Stimulated activated CD8-positive, alpha-beta memory T cell treated with anti-CD3 and anti-CD28 coated beads, Interleukin-4, amount 100 ng/mL, for 24 hours (primary cell): ENCODE data around the gene PRDM12.

Experiments used
- DNase-seq: peaks from one replicate; pipeline ENCODE4 v3.0.0-alpha.2; 2020; ENCODE audit warnings: low read depth

Gene PRDM12

DNA sequence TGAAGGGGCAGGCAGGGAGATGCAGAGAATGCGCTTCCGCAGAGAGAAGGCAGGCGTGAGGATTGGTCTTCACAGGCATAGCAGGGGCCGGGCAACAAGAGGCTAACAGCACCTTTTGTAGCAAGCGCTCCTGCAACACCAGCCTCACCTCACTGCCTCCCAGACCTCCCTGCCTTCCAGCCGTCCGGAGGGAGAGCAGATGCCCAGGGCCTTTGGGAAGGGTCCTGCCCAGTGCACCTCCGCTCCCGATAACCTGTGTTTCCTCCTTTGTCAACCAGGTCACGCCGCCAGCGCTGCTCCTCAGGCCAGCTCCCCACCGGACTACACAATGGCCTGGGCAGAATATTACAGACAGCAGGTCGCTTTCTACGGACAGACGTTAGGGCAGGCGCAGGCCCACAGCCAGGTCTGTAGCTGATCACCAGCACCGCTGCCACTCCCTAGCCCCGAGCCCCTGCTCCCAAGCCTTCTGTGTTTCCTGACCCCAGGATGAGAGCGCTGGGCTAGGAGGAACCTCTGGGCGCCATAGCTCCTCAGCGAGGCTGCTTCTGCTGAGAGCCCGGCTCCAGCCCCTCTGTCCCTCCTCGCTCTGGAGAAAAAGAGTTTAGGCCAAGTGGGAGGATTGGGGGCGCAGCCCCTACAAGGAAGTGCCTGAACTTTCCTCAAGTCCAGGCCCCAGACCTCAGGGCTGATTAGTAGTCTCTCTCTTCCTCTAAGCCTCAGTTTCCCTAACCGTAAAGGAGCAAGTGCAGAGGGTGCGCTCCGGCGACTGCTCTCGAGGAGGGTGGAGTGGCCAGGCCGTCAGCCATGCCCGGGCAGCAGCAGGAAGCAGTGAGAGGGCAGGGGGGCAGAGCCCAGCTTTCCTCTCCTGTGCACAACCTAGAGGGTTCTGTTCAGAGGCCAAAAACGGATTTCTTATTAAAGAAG is 28.4 kb upstream of the PRDM12 start:
- DNase-seq: no peak

DNA sequence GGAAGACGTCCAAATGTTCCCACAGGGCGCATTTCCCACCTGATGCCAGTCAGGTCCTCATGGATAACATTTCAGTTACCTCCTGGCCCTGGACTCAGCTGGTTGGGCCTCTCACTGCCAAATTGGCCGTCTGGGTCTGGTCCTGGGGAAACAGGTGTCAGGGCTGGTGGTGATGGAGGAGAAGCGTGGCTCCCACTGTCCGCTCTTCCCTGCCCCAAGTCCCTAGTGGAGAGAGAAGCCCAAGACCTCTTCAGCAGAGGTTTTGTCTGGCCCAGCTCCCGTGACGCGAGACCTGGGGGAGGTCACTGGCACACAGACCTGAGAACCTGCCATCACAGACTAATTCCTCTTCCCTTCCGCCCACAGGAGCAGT is 27.8 kb upstream of the PRDM12 start:
- DNase-seq: no peak

DNA sequence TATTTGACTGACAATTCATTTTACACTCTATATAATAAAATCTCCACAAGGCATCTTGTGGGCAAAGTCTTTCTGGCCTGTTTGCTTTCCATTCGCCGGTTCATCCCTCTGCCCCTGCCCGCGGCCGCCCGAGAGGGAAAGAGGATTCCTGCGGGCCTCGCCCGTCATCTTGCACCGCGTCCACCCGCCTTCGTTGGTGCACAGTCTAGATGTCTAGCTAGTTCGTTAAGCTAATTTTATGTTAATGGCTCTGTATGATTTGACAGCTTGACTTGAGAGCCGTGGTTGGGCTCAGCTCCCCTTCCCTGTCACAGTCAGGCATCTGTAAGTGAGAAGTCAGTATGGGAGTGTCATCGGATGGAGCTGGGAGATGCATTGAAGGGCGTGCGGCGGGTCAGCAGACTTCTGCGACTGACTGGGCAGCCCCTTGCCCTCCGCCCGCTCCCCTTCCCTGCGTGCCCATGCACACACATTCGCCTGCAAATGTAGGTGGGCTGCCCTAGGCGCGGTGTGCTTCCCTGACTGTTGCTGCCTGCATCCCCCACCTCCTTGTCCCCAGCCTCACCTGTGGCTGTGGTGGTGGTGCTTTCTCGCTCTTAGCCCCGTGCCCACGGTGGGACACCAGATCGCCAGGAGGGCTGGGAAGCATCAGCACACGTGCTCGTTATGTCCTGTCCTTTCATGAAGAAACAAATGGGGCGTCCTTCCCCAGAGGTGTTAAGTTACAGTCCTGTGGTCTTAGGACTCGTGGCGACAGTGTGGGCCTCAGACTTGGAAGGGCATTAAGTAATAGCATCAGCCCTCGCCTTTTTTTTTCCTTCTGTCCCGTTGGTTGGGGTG is 25.9 kb upstream of the PRDM12 start:
- no peak for DNase-seq

DNA sequence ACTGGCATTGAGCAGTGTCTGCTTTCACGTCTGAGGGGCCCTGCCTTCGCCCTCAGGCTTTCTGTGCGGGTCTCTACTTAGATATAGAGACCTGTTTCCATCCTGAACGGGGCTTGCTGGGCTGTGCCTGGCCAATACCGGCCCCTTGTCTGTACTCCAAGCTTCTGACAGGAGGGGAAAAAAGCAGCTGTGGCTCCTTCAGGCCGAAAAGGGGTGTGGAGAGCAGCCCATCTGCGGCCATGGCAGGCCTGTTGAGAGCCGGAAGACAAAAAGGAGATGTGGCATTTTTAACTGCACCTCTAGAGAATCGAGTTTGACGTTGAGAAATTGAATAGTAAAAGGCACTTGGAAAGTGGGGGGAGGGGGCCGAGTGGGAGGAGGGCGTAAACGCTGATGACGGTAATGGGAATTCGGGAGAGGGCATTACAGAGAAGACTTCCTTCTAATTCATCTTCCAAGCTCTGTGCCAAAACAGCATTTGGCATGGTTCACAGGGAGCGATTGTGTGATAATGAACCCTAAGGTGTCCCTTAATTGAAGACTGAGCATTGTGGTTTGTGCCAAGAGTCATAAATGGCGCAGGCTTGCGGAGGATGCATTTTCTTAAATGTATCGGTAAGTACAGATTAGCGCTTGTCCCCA is 25.1 kb upstream of the PRDM12 start:
- DNase-seq: no peak

DNA sequence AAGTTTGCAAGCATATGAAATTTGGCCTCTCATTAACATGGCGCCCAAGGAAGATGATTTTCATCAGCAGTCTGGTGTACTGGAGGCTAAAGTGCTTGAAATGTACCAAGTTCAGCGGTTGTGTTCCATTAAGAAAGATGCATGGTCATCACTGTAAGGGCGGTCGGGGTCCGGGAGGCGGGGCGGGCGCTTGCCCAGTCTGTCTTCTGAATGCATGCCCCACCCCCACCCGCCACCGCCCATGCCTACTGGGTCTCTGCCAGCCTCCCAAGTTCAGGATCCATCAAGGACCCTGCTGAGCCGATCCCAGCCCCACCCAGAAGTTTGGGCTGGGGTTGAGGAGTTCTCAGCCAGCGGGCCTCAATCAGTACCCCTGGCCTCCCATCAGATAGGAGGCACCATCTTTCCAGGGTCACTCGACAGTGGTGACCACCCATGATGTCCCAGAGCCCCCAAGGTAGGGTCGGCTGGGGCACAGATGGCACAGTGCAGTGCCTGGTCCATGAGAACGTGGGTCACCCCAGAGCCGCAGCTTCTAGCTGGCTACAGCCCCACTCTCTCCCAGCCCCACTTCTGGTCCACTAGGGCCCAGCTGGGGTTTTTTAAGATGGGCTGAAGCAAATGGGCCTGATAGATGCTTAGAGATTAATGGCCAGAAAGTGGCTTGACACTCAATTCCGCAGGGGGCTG is 24.4 kb upstream of the PRDM12 start:
- DNase-seq: no peak

DNA sequence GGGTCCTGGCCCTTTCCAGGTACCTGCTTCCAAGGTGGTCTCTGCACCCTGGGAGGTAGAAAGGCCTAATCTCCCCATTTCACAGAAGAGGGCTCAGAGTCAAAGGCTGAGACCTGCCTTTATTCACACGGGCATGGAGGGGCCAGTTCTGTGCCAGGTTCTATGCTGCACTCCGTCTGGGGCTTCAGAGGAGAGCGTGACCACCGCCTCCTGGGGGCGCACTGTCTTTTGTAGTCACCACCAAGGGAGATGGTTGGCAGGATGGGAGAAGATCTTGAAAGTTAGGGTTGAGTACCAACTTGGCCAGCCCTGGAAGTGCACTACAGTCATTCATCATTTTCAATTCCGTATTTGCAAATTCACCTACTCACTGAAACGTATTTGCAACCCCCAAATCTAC is 23.7 kb upstream of the PRDM12 start:
- DNase-seq: no peak

DNA sequence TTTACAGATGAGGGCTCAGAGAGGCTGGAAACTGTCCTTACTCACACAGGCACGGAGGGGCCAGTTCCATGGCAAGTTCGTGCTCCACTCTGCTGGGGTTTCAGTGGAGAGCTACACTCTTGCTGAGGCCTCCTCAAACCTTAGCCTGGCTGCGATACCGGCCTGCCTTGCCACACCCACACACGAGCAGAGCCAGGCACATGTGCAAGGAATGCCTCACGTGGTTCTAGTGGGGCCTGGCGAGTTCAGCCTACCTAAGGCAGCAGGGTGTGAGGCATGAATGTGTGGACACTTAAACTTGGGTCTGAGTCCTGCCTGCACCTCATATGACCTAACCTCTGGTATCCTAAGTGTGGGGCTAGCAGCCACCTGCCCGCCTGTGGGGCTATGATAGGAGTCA is 21.5 kb upstream of the PRDM12 start:
- DNase-seq: no peak

DNA sequence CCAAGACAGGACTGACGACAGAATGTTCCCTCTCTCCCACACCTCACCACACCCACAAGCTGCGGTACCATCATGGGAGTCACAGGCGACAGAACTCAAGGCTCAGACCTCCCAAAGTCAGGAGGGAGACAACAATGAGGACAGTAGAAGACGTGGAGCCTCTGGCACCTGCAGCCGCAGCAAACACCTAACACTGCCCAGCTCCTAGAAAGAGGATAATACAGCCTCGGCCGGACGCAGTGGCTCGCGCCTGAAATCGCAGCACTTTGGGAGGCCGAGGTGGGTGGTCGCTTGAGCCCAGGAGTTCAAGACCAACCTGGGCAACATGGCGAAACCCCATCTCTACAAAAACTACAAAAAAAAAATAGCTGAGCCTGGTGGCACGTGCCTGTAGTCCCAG is 13.2 kb upstream of the PRDM12 start:
- no peak for DNase-seq

DNA sequence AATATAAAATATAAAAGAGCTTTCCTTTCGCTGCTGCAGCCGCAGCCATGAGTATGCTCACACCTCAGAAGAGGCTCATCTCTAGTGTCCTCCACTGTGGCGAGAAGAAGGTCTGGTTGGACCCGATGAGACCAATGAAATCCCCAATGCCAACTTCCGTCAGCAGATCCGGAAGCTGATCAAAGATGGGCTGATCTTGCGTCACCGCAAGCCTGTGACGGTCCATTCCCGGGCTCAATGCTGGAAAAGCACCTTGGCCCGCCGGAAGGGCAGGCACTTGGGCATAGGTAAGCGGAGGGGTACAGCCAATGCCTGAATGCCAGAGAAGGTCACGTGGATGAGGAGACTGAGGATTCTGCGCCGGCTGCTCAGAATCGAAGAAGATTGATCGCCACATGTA is 12.6 kb upstream of the PRDM12 start:
- no peak for DNase-seq

DNA sequence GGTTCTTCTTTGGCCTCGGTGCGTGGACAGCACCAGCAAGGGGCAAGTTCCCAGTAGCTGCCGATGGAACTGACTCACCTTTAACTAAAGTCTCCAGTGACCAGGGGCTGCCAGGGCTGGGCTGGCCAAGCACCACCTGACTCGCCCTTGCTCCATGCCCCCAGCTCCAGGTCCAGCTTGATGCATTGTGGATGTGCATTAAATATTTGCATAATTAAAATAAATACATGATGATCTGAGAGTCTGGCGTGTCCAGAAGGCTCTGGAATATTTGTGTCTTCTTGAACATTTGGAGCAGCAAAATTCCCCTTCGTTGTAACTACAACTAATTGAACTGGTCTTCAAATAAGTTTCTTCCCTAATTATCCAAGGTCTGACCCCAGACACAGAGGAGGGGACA is 9.5 kb upstream of the PRDM12 start:
- DNase-seq: no peak

DNA sequence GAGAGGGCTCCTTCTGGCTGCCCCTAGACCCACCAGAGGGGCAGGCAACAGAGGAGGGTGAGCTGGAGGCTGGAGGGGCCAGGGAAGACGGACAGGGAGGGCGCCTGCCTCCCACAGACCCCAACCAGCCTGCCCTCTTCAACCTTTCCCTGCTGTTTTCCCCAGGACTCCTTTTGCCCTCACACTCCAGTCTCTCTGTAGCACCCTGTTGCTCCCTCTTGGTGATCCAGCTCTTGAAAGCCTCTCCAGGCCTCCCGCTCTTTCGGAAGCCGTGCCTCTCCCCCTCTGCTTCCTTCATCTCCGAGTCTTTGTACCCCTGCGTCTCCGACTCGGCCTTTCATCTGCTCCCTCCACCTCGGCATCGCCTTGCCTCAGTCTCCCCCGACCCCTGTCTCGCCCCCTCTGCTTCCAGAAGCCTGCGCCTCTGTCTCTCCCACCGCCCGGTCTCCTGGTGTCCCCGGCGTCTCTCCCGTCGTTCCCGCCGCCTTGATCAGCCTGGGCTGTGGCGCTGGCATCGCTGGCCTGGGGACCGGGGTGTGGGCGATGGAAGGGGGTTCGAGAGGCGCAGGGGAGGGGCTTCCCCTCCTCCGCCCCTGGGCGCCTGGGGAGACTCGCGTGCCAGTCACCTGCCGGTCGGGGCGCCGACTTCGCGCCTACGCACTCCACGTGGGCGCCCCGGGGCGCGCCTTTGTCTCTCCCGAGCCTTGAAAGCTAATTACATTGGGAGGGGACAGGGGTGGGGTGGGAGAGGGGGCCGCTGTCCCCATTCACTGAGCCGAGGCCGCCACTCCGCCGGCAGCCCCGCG is 5.3 kb upstream of the PRDM12 start:
- DNase-seq: no peak

DNA sequence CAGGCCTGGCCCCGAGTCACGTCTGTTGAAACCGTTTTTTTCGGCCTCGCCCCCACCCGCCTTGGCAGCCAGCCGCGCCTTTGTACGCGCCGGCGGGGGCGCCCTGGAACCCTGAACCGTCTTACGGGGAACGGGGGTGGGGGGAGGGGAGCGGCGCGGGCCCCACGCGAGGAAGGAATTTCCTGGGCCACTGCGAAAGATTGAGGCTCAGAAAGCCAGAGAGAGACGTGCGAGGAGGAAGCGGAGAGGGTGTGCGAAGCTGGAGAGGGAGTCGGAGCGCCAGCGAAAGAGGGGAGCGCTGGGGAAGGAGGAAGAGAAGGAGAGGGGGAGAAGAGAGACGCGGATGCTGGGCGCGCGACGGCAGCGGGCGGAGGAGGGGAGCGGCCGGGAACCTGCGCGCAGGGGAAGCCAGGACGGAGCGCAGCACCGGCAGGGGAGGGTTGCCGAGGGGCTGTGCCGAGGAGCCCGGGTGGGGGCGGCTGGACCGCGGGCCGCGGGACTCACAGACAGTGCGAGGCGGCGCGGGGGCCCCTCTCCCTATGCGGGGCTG is 4.6 kb upstream of the PRDM12 start:
- DNase-seq: no peak

DNA sequence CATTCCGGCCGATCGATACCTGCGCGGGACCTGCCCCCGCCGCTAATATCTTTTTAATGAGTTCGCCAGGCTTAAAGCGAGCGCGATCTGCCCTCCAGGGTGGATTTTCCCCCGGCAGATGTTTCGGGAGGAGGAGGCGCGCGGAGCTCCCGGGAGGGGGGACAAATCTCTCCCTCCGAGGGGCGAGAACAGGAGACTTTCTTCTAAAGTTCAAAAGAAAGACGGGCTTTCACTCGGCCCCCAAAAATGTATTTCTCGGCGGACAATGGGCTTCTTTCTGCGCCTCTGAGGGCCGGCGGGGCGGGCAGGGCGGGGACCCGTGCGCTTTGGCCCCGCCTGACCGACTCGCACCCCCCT is 4.1 kb upstream of the PRDM12 start:
- no peak for DNase-seq

DNA sequence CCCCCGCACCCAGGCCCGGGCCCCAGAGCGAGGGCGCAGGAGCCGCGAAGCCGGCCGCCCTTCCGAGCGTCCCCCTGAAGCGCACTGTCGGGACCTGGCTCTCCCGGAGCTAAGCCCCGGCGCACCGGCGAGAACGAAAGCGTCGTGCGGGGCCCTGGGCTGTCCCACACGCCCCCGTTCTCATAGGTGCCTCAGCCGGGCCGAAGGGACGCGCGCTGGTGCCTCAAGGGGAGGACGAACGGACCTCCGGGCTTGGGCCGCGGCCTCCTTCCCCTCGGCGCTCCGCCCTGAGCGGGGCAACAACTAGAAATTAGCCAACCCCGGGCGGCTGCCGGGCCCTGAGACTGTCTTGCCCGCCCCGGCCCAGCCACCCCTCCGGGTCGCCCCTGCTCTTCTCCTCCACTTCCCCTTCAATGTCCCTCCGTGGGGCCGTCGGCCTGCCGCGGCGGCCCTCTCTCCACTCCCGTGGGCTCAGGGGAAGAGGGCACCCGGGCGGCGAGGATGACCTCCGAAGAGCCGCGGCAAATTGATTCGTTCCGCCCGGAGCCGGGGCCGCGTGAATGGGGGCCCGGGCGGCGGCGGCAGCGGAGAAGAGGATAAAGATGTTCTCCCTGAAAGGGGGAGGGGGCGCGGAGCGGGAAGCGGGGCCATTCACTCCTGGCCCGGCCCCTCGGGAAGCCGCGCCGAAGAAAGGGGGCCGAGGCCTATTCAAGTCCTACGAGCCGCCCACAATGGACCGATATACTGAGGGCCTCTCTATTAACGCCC is 3.5 kb upstream of the PRDM12 start:
- DNase-seq: no peak

DNA sequence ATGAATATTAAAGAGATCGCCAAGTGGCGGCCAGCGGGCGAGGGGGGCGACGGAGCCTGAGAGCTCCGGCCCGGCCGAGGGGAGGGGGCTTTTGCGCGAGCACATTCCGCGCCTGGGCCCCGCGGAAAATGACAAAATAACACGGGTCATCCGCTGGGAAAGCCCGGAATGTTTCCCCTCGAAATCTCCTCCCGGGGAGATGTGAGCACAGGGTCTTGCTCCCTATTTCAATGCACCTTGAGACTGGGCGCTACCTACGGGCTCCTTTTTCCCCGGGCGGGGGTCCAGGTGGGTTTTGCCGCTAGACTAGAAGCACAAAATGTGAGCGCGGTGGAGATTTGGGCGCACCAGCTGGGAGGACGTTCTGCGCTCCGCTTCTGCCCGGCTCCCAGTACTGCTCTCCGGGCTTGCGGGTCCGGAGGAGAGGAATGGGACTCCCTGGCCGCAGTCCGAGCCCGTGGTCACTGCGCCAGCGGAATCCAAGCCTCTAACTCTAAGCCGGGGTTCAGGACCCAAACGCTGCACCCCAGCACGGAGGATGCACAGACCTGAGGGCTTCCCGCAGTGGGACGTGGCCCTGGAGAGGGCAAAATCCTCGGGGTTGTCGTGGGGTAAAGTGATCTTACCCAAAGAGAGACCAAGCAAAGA is 2.8 kb upstream of the PRDM12 start:
- DNase-seq: no peak

DNA sequence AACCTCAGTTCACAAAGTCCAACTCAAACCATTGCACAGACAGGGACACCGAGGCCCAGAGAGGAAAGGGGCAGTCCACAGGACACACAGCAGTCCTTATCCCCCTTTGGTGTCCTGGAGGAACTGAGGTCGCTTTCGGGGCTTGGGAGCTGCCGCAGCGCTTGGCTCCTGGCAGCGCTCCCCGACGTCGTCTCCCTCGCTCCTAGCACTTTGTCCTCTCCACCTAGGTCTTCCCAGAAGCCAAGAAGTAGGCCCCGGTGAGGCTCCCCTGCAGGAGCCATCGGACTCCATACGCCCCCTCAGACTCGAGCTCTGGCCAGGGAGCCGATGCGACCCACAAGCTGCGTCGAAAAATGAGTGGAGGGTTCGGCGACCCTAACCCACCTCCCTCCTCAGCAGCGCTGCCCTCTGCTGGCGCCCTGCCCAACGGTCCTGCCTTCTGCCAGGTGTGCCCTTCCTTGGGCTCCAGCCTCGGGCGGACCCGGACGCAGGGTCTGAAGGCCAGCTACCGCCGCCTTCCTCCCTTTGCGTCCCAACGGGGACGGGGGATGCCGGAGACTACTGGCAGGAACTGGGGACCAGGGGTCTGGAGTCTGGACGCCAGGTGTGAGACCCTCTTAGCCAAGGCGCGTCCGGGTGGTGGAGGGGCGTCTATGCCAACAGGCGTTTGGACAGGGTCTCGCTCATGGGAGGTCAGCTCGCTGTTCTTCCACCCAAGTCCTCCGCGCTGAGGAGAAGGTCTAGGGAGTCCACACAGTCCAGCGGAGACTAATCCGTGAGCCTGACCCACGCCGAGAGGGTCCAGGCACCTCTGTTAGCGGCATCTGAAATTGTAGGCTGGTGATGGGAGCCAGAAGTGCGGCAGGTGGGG is 2.1 kb upstream of the PRDM12 start:
- DNase-seq: no peak

DNA sequence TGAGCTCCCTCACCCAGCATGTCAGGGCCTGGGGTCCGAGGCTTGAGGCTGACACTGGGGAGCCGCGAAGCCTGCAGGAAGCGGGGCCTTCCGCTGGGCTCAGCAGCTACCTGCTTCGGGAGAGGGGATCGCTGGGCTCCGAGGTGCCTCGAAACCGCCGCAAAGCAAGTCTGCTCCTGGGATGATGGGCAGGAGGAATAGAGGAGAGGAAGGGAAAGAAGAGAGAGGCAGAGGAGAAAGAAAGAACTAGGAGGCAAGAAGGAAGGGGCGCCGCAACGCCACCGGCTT is 1.5 kb upstream of the PRDM12 start:
- no peak for DNase-seq

DNA sequence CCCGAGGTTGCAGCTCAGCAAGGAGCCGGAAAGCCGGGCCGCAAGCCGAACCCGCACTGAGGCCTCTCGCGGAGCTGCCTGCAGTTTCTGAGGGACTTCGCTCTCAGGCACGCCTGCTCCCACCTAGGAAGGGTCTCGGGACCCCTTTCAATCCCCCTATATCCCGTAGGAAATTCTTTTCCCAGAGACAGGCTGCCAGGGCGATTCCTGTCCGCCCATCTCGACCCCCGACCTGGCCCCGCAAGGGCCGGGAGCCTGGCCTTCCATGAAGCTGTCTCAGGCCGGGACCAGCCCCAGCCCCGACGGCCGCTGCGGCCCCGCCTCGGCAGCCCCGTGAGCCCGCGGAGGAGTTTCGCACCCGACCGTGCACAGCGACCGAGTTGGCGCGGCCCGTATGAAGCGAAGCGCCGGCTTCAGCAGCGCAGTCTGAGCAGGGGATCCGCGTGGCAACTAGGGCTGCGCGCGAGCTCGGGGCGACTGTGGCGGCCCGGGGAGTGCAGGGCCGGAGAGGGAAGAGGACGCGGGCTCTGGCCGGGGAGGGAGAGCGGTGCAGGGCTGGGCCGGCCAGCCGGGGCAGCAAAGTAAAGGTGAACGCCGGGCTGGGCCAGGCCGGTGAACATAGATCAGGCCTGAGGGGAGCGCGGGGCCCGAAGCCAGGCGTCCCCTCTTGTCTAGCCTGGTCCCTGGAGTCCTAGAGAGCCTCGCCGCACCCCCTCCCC is 977 bp upstream of the PRDM12 start:
- DNase-seq: no peak

DNA sequence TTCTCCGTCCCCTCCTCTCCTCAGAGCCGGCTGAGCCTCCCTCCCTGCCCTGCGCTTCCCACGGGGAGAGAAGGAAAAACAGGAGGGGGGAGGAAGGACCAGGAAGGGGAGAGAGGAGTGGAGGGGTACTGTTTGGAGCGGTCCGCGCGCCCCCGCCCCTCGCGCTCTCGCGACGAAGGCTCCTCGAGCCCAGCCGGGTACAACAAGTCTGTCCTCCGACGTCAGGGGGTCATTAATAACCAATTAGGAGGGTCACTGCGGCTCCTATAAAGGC is 480 bp upstream of the PRDM12 start:
- DNase-seq: no peak
